ENCODE measurements around the gene SERPINA4.

Gene SERPINA4

GRCh38 chr14:94569381-94570001 lies 8.2 kb downstream of the SERPINA4 start:
- WGBS (ENCODE audit: insufficient coverage) = 91% methylated on average over 16 of the region's 20 CpGs
- ChIA-PET CTCF (no interaction called here), POLR2A (no interaction called here)
- no peak for DNase-seq
- no peaks in the 10 kb centered on the region for H3K4me1 ChIP-seq (ENCODE audit: control extremely low read depth in 1 of 4, control insufficient read depth in 4 of 4, insufficient read depth in 4 of 4, low read length in 3 of 4)
- H3K9me3 ChIP-seq (ENCODE audit: control extremely low read depth in 1 of 5, control insufficient read depth in 4 of 5, insufficient read depth in 2 of 5, low read depth in 1 of 5, low read length in 4 of 5) = no peaks in the 10 kb centered on the region
- H3K27me3 ChIP-seq (replicated peaks in 2 of 5; ENCODE audit: control insufficient read depth in 4 of 5, insufficient read depth in 5 of 5, low read length in 4 of 5) = peaks cover 0 to 1% (median 0%) of the 10 kb centered on the region in 5 experiments
- H3K36me3 ChIP-seq (ENCODE audit: control insufficient read depth in 4 of 4, insufficient read depth in 4 of 4, low read length in 3 of 4) = no peaks in the 10 kb centered on the region
- H3K27ac ChIP-seq (ENCODE audit: insufficient read depth in 1 of 2, low read depth in 1 of 2, low read length in 2 of 2, poor library complexity in 1 of 2, severe bottlenecking in 2 of 2) = no peak overlapping the region
- H3K4me3 ChIP-seq (ENCODE audit: control insufficient read depth in 1 of 7, extremely low read depth in 1 of 7, insufficient read depth in 4 of 7, low read depth in 2 of 7, low read length in 6 of 7) = no peak overlapping the region

- Histone ChIP-seq H3K36me3 (ENCODE audit: control insufficient read depth in 4 of 4, insufficient read depth in 4 of 4, low read length in 3 of 4) (no peaks in the 10 kb centered on the region), H3K4me3 (ENCODE audit: control insufficient read depth in 1 of 7, extremely low read depth in 1 of 7, insufficient read depth in 4 of 7, low read depth in 2 of 7, low read length in 6 of 7) (no peak overlapping the region), H3K27ac (ENCODE audit: insufficient read depth in 1 of 2, low read depth in 1 of 2, low read length in 2 of 2, poor library complexity in 1 of 2, severe bottlenecking in 2 of 2) (no peak overlapping the region), H3K27me3 (replicated peaks in 2 of 5; ENCODE audit: control insufficient read depth in 4 of 5, insufficient read depth in 5 of 5, low read length in 4 of 5) (peaks cover 0 to 1% (median 0%) of the 10 kb centered on the region in 5 experiments), H3K9me3 (ENCODE audit: control extremely low read depth in 1 of 5, control insufficient read depth in 4 of 5, insufficient read depth in 2 of 5, low read depth in 1 of 5, low read length in 4 of 5) (no peaks in the 10 kb centered on the region), H3K4me1 (ENCODE audit: control extremely low read depth in 1 of 4, control insufficient read depth in 4 of 4, insufficient read depth in 4 of 4, low read length in 3 of 4) (no peaks in the 10 kb centered on the region)
- ChIA-PET CTCF (interaction anchor here (1.3 kb wide), 1 partner anchor 8 kb away, joined by 4 read pairs; the partner anchor contains the start of gene SERPINA4), POLR2A (no interaction called here)
- 90% methylated on average over 5 of the region's 6 CpGs for WGBS (ENCODE audit: insufficient coverage)
- no peak for DNase-seq
Measured at GRCh38 chr14:94570002-94570400, 8.8 kb downstream of the SERPINA4 start.

GRCh38 chr14:94570440-94570839 lies 9.2 kb downstream of the SERPINA4 start:
- no peaks in the 10 kb centered on the region for H3K9me3 ChIP-seq (ENCODE audit: control extremely low read depth in 1 of 5, control insufficient read depth in 4 of 5, insufficient read depth in 2 of 5, low read depth in 1 of 5, low read length in 4 of 5)
- H3K36me3 ChIP-seq (ENCODE audit: control insufficient read depth in 4 of 4, insufficient read depth in 4 of 4, low read length in 3 of 4) = no peaks in the 10 kb centered on the region
- H3K4me3 ChIP-seq (ENCODE audit: control insufficient read depth in 1 of 7, extremely low read depth in 1 of 7, insufficient read depth in 4 of 7, low read depth in 2 of 7, low read length in 6 of 7) = no peak overlapping the region
- ChIA-PET CTCF (interaction anchor here (1.3 kb wide), 1 partner anchor 9 kb away, joined by 4 read pairs; the partner anchor contains the start of gene SERPINA4), POLR2A (interaction anchor here (0.6 kb wide), 1 partner anchor 293 kb away, joined by 3 read pairs; no protein-coding TSS in a partner anchor)
- DNase-seq = no peak
- H3K4me1 ChIP-seq (ENCODE audit: control extremely low read depth in 1 of 4, control insufficient read depth in 4 of 4, insufficient read depth in 4 of 4, low read length in 3 of 4) = no peaks in the 10 kb centered on the region
- WGBS (ENCODE audit: insufficient coverage) = 94% methylated on average over 7 of the region's 9 CpGs
- peaks cover 0 to 1% (median 0%) of the 10 kb centered on the region in 5 experiments for H3K27me3 ChIP-seq (replicated peaks in 2 of 5; ENCODE audit: control insufficient read depth in 4 of 5, insufficient read depth in 5 of 5, low read length in 4 of 5)
- no peak overlapping the region for H3K27ac ChIP-seq (ENCODE audit: insufficient read depth in 1 of 2, low read depth in 1 of 2, low read length in 2 of 2, poor library complexity in 1 of 2, severe bottlenecking in 2 of 2)

- ChIA-PET CTCF (interaction anchor here (1.3 kb wide), 1 partner anchor 10 kb away, joined by 4 read pairs; the partner anchor contains the start of gene SERPINA4), POLR2A (no interaction called here)
- no peaks in the 10 kb centered on the region for H3K9me3 ChIP-seq (ENCODE audit: control extremely low read depth in 1 of 5, control insufficient read depth in 4 of 5, insufficient read depth in 2 of 5, low read depth in 1 of 5, low read length in 4 of 5)
- no peaks in the 10 kb centered on the region for H3K4me1 ChIP-seq (ENCODE audit: control extremely low read depth in 1 of 4, control insufficient read depth in 4 of 4, insufficient read depth in 4 of 4, low read length in 3 of 4)
- H3K4me3 ChIP-seq (ENCODE audit: control insufficient read depth in 1 of 7, extremely low read depth in 1 of 7, insufficient read depth in 4 of 7, low read depth in 2 of 7, low read length in 6 of 7) = no peak overlapping the region
- H3K27ac ChIP-seq (ENCODE audit: insufficient read depth in 1 of 2, low read depth in 1 of 2, low read length in 2 of 2, poor library complexity in 1 of 2, severe bottlenecking in 2 of 2) = no peak overlapping the region
- H3K27me3 ChIP-seq (replicated peaks in 2 of 5; ENCODE audit: control insufficient read depth in 4 of 5, insufficient read depth in 5 of 5, low read length in 4 of 5) = no peaks in the 10 kb centered on the region
- 84% methylated on average over 7 of the region's 7 CpGs for WGBS (ENCODE audit: insufficient coverage)
- no peak for DNase-seq
- H3K36me3 ChIP-seq (ENCODE audit: control insufficient read depth in 4 of 4, insufficient read depth in 4 of 4, low read length in 3 of 4) = no peaks in the 10 kb centered on the region
Measured at GRCh38 chr14:94571395-94571794, 10.2 kb downstream of the SERPINA4 start.

GRCh38 chr14:94571950-94572349 lies 10.7 kb downstream of the SERPINA4 start:
- no peaks in the 10 kb centered on the region for H3K27me3 ChIP-seq (replicated peaks in 2 of 5; ENCODE audit: control insufficient read depth in 4 of 5, insufficient read depth in 5 of 5, low read length in 4 of 5)
- CTCF ChIA-PET = no interaction called here
- POLR2A ChIA-PET = no interaction called here
- 90% methylated on average over 6 of the region's 6 CpGs for WGBS (ENCODE audit: insufficient coverage)
- H3K4me1 ChIP-seq (ENCODE audit: control extremely low read depth in 1 of 4, control insufficient read depth in 4 of 4, insufficient read depth in 4 of 4, low read length in 3 of 4) = no peaks in the 10 kb centered on the region
- H3K9me3 ChIP-seq (ENCODE audit: control extremely low read depth in 1 of 5, control insufficient read depth in 4 of 5, insufficient read depth in 2 of 5, low read depth in 1 of 5, low read length in 4 of 5) = no peaks in the 10 kb centered on the region
- no peak for DNase-seq
- H3K27ac ChIP-seq (ENCODE audit: insufficient read depth in 1 of 2, low read depth in 1 of 2, low read length in 2 of 2, poor library complexity in 1 of 2, severe bottlenecking in 2 of 2) = no peak overlapping the region
- no peak overlapping the region for H3K4me3 ChIP-seq (ENCODE audit: control insufficient read depth in 1 of 7, extremely low read depth in 1 of 7, insufficient read depth in 4 of 7, low read depth in 2 of 7, low read length in 6 of 7)
- H3K36me3 ChIP-seq (ENCODE audit: control insufficient read depth in 4 of 4, insufficient read depth in 4 of 4, low read length in 3 of 4) = no peaks in the 10 kb centered on the region

- POLR2A ChIA-PET = no interaction called here
- H3K4me1 ChIP-seq (ENCODE audit: control extremely low read depth in 1 of 4, control insufficient read depth in 4 of 4, insufficient read depth in 4 of 4, low read length in 3 of 4) = no peaks in the 10 kb centered on the region
- H3K36me3 ChIP-seq (ENCODE audit: control insufficient read depth in 4 of 4, insufficient read depth in 4 of 4, low read length in 3 of 4) = no peaks in the 10 kb centered on the region
- no peaks in the 10 kb centered on the region for H3K9me3 ChIP-seq (ENCODE audit: control extremely low read depth in 1 of 5, control insufficient read depth in 4 of 5, insufficient read depth in 2 of 5, low read depth in 1 of 5, low read length in 4 of 5)
- DNase-seq = no peak
- CTCF ChIA-PET = no interaction called here
- no peak overlapping the region for H3K27ac ChIP-seq (ENCODE audit: insufficient read depth in 1 of 2, low read depth in 1 of 2, low read length in 2 of 2, poor library complexity in 1 of 2, severe bottlenecking in 2 of 2)
- no peak overlapping the region for H3K4me3 ChIP-seq (ENCODE audit: control insufficient read depth in 1 of 7, extremely low read depth in 1 of 7, insufficient read depth in 4 of 7, low read depth in 2 of 7, low read length in 6 of 7)
- no peaks in the 10 kb centered on the region for H3K27me3 ChIP-seq (replicated peaks in 2 of 5; ENCODE audit: control insufficient read depth in 4 of 5, insufficient read depth in 5 of 5, low read length in 4 of 5)
- WGBS (ENCODE audit: insufficient coverage) = 78% methylated on average over 6 of the region's 7 CpGs
Measured at GRCh38 chr14:94572637-94573303, 11.5 kb downstream of the SERPINA4 start.

GRCh38 chr14:94573475-94574277 lies 12.4 kb downstream of the SERPINA4 start:
- WGBS (ENCODE audit: insufficient coverage) = 92% methylated on average over 6 of the region's 6 CpGs

More at GRCh38 chr14:94573475-94574277, 12.4 kb downstream of the SERPINA4 start:
- Histone ChIP-seq H3K9me3 (ENCODE audit: control extremely low read depth in 1 of 5, control insufficient read depth in 4 of 5, insufficient read depth in 2 of 5, low read depth in 1 of 5, low read length in 4 of 5) (no peaks in the 10 kb centered on the region), H3K36me3 (ENCODE audit: control insufficient read depth in 4 of 4, insufficient read depth in 4 of 4, low read length in 3 of 4) (no peaks in the 10 kb centered on the region), H3K4me1 (ENCODE audit: control extremely low read depth in 1 of 4, control insufficient read depth in 4 of 4, insufficient read depth in 4 of 4, low read length in 3 of 4) (no peaks in the 10 kb centered on the region), H3K27me3 (replicated peaks in 2 of 5; ENCODE audit: control insufficient read depth in 4 of 5, insufficient read depth in 5 of 5, low read length in 4 of 5) (no peaks in the 10 kb centered on the region), H3K4me3 (ENCODE audit: control insufficient read depth in 1 of 7, extremely low read depth in 1 of 7, insufficient read depth in 4 of 7, low read depth in 2 of 7, low read length in 6 of 7) (no peak overlapping the region), H3K27ac (ENCODE audit: insufficient read depth in 1 of 2, low read depth in 1 of 2, low read length in 2 of 2, poor library complexity in 1 of 2, severe bottlenecking in 2 of 2) (no peak overlapping the region)
- CTCF ChIA-PET = interaction anchor here (0.9 to 1.5 kb wide), 2 partner anchors 15 to 25 kb away, joined by 3 to 4 read pairs; no protein-coding TSS in a partner anchor
- POLR2A ChIA-PET = no interaction called here
- DNase-seq = no peak

Data from common myeloid progenitor, CD34-positive (primary cell).